ENCODE results near the gene PAX6. TPM values are rescaled to one million over a fixed set of nuclear protein-coding genes. Genes with fewer than 3 reads are reported as not detected.

PAX6 gene
- total and polyA plus RNA-seq, 2 of the 13 experiments (the other 11 are each of a cell fraction or from before 2014, with no cell fraction given): 0.15 to 1.1 TPM

DNA sequence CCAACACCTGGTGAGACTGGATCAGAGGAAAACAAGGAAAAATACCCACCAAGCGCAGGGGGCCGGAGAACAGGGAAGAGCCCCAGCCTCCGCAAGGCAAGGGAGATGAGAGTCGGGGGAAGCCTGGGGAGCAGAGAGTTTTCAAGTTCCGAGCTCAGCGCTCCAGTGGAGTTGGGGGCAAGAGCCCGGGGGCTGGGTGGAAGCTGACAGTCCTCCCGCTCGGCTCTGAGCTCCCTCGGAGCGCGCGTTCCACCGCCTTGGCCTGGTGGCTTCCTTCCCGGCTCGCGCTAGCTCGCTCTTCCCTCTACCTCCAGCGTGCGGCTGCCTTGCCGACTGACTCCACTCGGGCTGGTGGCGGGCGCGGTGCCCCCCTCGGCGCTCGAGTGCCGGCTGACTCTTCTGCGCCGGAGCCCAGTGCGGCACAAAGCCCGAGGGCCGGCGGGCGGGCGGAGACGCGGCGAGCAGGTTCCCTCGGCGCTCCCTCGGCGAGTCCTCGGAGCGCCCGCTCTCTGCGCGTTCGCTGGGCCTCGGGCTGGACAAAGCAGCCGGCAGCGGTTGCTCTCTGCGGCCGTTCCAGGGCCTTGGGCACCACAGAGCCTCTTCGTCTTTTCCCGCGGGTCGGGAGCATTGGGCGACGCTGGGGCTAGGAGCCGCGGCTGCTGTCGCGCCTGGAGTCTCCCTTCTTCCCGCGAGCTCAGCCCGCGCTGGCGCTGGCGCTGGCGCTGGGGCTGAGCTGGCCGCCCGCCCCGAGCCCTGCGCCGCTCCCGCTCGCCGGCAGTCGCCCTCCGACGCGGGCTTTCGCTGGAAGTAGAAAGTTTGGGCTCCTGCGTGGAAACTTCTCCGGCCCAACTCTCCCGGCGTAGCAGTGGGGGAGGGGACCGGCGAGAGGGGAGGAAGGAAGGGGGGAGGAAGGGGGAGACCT, 1.0 kb downstream of the PAX6 start (continued):
- TF ChIP-seq, protein P1, sequence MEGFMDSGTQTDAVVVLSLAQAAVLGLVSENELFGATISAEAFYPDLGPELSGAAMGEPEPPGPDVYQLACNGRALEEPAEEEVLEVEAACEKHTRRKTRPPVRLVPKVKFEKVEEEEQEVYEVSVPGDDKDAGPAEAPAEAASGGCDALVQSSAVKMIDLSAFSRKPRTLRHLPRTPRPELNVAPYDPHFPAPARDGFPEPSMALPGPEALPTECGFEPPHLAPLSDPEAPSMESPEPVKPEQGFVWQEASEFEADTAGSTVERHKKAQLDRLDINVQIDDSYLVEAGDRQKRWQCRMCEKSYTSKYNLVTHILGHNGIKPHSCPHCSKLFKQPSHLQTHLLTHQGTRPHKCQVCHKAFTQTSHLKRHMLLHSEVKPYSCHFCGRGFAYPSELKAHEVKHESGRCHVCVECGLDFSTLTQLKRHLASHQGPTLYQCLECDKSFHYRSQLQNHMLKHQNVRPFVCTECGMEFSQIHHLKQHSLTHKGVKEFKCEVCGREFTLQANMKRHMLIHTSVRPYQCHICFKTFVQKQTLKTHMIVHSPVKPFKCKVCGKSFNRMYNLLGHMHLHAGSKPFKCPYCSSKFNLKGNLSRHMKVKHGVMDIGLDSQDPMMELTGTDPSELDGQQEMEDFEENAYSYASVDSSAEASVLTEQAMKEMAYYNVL (CRISPR knock-in tag; IDR thresholded peaks at IDR 0.05; ENCODE audit: borderline replicate concordance): no peak
- TF ChIP-seq STAT5B (CRISPR knock-in tag; IDR thresholded peaks at IDR 0.05) (no peak), NFKB2 (CRISPR knock-in tag; IDR thresholded peaks at IDR 0.05; ENCODE audit: borderline replicate concordance) (no peak; the same call in 1 of the 2 replicates), MBNL3 (CRISPR knock-in tag; conservative IDR thresholded peaks at IDR 0.05) (no peak), ZNF225 (CRISPR knock-in tag; IDR thresholded peaks at IDR 0.05) (no peak), HMGA1 (CRISPR knock-in tag; conservative IDR thresholded peaks at IDR 0.05) (no peak), ZFX (CRISPR knock-in tag; IDR thresholded peaks at IDR 0.05; ENCODE audit: low read depth) (peak; percentile 24; the same call in 1 of the 2 replicates), ATAD3A (CRISPR knock-in tag; IDR thresholded peaks at IDR 0.05) (no peak), ATF7 (IDR thresholded peaks at IDR 0.05) (no peak), ATF7 (CRISPR knock-in tag; IDR thresholded peaks at IDR 0.05) (no peak), NCOA2 (CRISPR knock-in tag; IDR thresholded peaks at IDR 0.05) (no peak), MTF2 (CRISPR knock-in tag; IDR thresholded peaks at IDR 0.05; ENCODE audit: borderline replicate concordance) (peak; percentile 94), PHB2 (IDR thresholded peaks at IDR 0.05; ENCODE audit: partially characterized antibody) (no peak), NRL (CRISPR knock-in tag; IDR thresholded peaks at IDR 0.05; ENCODE audit: borderline replicate concordance) (0 out of 2 replicates have a peak, but pooled peaks have one; percentile 21), XBP1 (CRISPR knock-in tag; IDR thresholded peaks at IDR 0.05) (no peak), ZNF251 (CRISPR knock-in tag; IDR thresholded peaks at IDR 0.05) (no peak), ZNF776 (CRISPR knock-in tag; IDR thresholded peaks at IDR 0.05) (no peak), ZNF383 (CRISPR knock-in tag; IDR thresholded peaks at IDR 0.05; ENCODE audit: borderline replicate concordance) (no peak)
- TF ChIP-seq, protein P2, sequence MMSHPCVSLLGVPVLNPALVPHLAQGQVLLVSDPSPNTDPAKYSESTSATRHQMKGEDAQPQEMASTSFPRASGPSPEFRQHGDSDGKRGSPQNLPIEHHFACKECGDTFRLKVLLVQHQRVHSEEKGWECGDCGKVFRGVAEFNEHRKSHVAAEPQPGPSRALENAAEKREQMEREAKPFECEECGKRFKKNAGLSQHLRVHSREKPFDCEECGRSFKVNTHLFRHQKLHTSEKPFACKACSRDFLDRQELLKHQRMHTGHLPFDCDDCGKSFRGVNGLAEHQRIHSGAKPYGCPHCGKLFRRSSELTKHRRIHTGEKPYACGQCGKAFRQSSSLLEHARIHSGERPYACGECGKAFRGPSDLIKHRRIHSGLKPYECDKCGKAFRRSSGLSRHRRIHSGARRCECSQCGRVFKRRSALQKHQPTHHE (CRISPR knock-in tag; IDR thresholded peaks at IDR 0.05; ENCODE audit: borderline replicate concordance): no peak
- TF ChIP-seq, protein P3, sequence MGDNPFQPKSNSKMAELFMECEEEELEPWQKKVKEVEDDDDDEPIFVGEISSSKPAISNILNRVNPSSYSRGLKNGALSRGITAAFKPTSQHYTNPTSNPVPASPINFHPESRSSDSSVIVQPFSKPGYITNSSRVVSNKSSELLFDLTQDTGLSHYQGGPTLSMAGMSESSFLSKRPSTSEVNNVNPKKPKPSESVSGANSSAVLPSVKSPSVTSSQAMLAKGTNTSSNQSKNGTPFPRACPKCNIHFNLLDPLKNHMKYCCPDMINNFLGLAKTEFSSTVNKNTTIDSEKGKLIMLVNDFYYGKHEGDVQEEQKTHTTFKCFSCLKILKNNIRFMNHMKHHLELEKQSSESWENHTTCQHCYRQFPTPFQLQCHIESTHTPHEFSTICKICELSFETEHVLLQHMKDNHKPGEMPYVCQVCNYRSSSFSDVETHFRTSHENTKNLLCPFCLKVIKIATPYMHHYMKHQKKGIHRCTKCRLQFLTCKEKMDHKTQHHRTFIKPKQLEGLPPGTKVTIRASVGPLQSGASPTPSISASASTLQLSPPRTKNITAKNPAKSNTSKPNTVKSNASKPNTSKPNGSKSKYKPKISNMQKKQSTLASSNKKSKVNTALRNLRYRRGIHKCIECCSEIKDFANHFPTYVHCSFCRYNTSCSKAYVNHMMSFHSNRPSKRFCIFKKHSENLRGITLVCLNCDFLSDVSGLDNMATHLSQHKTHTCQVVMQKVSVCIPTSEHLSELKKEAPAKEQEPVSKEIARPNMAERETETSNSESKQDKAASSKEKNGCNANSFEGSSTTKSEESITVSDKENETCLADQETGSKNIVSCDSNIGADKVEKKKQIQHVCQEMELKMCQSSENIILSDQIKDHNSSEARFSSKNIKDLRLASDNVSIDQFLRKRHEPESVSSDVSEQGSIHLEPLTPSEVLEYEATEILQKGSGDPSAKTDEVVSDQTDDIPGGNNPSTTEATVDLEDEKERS (CRISPR knock-in tag; IDR thresholded peaks at IDR 0.05): no peak
